AG09319 (cell line): ENCODE results near the gene FTSJ3.

Experiments
- DNase-seq: peaks from one replicate; pipeline ENCODE4 v3.0.0-alpha.2; 2010; ENCODE audit warnings: low read depth; ENCODE audit errors: extremely low read depth
- CTCF ChIP-seq: IDR thresholded peaks from 2 replicates; pipeline ENCODE4 v1.5.1; 2011; ENCODE audit warnings: low read depth, mild to moderate bottlenecking, inconsistent platforms, low read length, moderate library complexity

The FTSJ3 gene

GRCh38 chr17:63819585-63820537 is 7.6 kb downstream of the FTSJ3 start:
- no peak for TF ChIP-seq CTCF
- DNase-seq: no peak

GRCh38 chr17:63819131-63819530 is 8.3 kb downstream of the FTSJ3 start:
- no peak for TF ChIP-seq CTCF
- no peak for DNase-seq

- DNase-seq: no peak
- no peak for TF ChIP-seq CTCF
Observed at GRCh38 chr17:63817736-63818385, 9.6 kb downstream of the FTSJ3 start.

GRCh38 chr17:63816669-63817068 is 10.8 kb downstream of the FTSJ3 start:
- DNase-seq: no peak
- no peak for TF ChIP-seq CTCF

GRCh38 chr17:63816123-63816522 is 11.3 kb downstream of the FTSJ3 start:
- no peak for TF ChIP-seq CTCF
- DNase-seq: no peak

- DNase-seq: no peak
- TF ChIP-seq CTCF: no peak
Observed at GRCh38 chr17:63809970-63810369, 17.5 kb downstream of the FTSJ3 start.

- no peak for TF ChIP-seq CTCF
- DNase-seq: no peak
Observed at GRCh38 chr17:63805591-63805990, 21.9 kb downstream of the FTSJ3 start.
